ENCODE results near the gene MRS2.

The MRS2 gene

GRCh38 chr6:24387818-24388217 is 14.9 kb upstream of the MRS2 start:
- Histone ChIP-seq H3K27me3 (replicated peaks; ENCODE audit: control insufficient read depth, insufficient read depth, low read length) (no peaks in the 10 kb centered on the region), H3K36me3 (ENCODE audit: control insufficient read depth, insufficient read depth, low read length) (no peaks in the 10 kb centered on the region), H3K4me3 (replicated peaks; ENCODE audit: low read depth, low read length) (no peak overlapping the region)
- TF ChIP-seq CTCF (IDR thresholded peaks at IDR 0.05; ENCODE audit: insufficient read depth, low read length, poor library complexity, severe bottlenecking) = no peak
- DNase-seq (ENCODE audit: extremely low read depth, insufficient read length) = no peak

GRCh38 chr6:24391208-24391607 is 11.5 kb upstream of the MRS2 start:
- Histone ChIP-seq H3K27me3 (replicated peaks; ENCODE audit: control insufficient read depth, insufficient read depth, low read length) (no peaks in the 10 kb centered on the region), H3K36me3 (ENCODE audit: control insufficient read depth, insufficient read depth, low read length) (no peaks in the 10 kb centered on the region), H3K4me3 (replicated peaks; ENCODE audit: low read depth, low read length) (no peak overlapping the region)
- TF ChIP-seq CTCF (IDR thresholded peaks at IDR 0.05; ENCODE audit: insufficient read depth, low read length, poor library complexity, severe bottlenecking) = no peak
- DNase-seq (ENCODE audit: extremely low read depth, insufficient read length) = no peak

- Histone ChIP-seq H3K27me3 (replicated peaks; ENCODE audit: control insufficient read depth, insufficient read depth, low read length) (no peaks in the 10 kb centered on the region), H3K36me3 (ENCODE audit: control insufficient read depth, insufficient read depth, low read length) (no peaks in the 10 kb centered on the region), H3K4me3 (replicated peaks; ENCODE audit: low read depth, low read length) (no peak overlapping the region)
- TF ChIP-seq CTCF (IDR thresholded peaks at IDR 0.05; ENCODE audit: insufficient read depth, low read length, poor library complexity, severe bottlenecking) = no peak
- DNase-seq (ENCODE audit: extremely low read depth, insufficient read length) = peak; percentile 42
Observed at GRCh38 chr6:24391756-24392405, 10.9 kb upstream of the MRS2 start.

- TF ChIP-seq CTCF (IDR thresholded peaks at IDR 0.05; ENCODE audit: insufficient read depth, low read length, poor library complexity, severe bottlenecking) = no peak
- H3K27me3 ChIP-seq (replicated peaks; ENCODE audit: control insufficient read depth, insufficient read depth, low read length) = no peaks in the 10 kb centered on the region
- H3K36me3 ChIP-seq (ENCODE audit: control insufficient read depth, insufficient read depth, low read length) = no peaks in the 10 kb centered on the region
- H3K4me3 ChIP-seq (replicated peaks; ENCODE audit: low read depth, low read length) = no peak overlapping the region
- no peak for DNase-seq (ENCODE audit: extremely low read depth, insufficient read length)
Observed at GRCh38 chr6:24394061-24394779, 8.5 kb upstream of the MRS2 start.

GRCh38 chr6:24394780-24395437 is 7.8 kb upstream of the MRS2 start:
- Histone ChIP-seq H3K4me3 (replicated peaks; ENCODE audit: low read depth, low read length) (no peak overlapping the region), H3K36me3 (ENCODE audit: control insufficient read depth, insufficient read depth, low read length) (no peaks in the 10 kb centered on the region), H3K27me3 (replicated peaks; ENCODE audit: control insufficient read depth, insufficient read depth, low read length) (no peaks in the 10 kb centered on the region)
- no peak for TF ChIP-seq CTCF (IDR thresholded peaks at IDR 0.05; ENCODE audit: insufficient read depth, low read length, poor library complexity, severe bottlenecking)
- DNase-seq (ENCODE audit: extremely low read depth, insufficient read length) = no peak
